Measurements from ENCODE around the gene LYPD4. TPM values are rescaled to one million over a fixed set of nuclear protein-coding genes. Genes with fewer than 3 reads are reported as not detected.
A peak's percentile ranks its signal among the peaks of the same experiment; 100 is the strongest.

LYPD4 gene
- total and polyA plus RNA-seq, 7 experiments from 2014 or later: not detected

DNA sequence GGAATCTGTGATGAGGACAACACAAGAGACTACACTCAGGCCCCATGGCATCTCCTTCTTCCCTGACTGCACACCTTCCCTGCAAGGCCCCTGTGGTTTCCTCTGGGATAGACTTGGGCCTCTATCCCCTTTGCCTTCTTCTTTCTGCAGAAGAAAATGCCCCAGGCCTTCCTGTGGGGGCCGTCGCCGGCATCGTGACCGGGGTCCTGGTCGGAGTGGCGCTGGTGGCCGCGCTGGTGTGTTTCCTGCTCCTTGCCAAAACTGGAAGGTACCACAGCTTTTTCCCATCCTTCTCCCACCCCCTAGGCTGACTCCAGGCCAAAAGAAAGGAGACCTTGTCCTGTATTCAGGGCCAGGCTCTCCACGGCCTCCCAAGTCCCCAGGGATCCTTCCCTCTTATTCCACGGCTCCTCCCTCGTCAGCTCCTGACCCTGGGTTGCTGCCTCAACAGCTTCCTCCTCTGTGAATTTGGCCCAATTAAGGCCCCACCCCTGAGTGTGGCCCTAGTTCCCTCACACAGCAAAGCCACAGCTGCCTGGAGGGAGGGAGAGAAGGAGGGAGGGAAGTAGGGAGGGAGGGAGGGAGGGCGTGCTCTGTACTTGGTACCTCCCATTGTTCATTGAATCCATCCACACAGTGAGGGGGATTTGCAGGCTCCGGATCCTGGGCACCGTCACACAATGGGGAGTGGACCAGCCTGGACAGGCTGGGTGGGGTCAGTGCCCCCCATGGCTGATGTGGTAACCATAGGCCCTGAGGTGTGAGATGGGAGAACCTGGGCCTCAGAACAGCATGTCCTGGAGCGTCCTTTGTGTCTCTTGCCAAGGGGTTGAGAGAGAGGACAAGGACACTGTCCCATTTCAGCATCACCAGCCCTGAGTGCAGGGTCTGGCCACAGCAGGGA is 35.6 kb downstream of the LYPD4 start:
- CTCF ChIA-PET: interaction anchor here (0.6 kb wide), 1 partner anchor 56 kb away, joined by 6 read pairs; no protein-coding TSS in a partner anchor
- no peaks in the 10 kb centered on the region for H3K9me3 Mint-ChIP-seq
- no peaks in the 10 kb centered on the region for H3K36me3 Mint-ChIP-seq
- DNase-seq (no peak), ATAC-seq (peak; percentile 69)
- Histone ChIP-seq H3K4me1 (ENCODE audit: control insufficient read depth in 2 of 2, insufficient read depth in 2 of 2, low read length in 2 of 2) (no peaks in the 10 kb centered on the region), H3K4me3 (ENCODE audit: low read length) (no peak overlapping the region), H3K36me3 (ENCODE audit: control insufficient read depth in 2 of 3, insufficient read depth in 3 of 3, low read length in 3 of 3) (no peaks in the 10 kb centered on the region), H3K27me3 (ENCODE audit: control insufficient read depth in 2 of 2, insufficient read depth in 2 of 2, low read length in 2 of 2) (no peaks in the 10 kb centered on the region), H3K27ac (ENCODE audit: low read depth, low read length) (no peak overlapping the region), H3K9me3 (ENCODE audit: control insufficient read depth in 2 of 3, low read length in 3 of 3) (no peaks in the 10 kb centered on the region)
- H3K4me3 Mint-ChIP-seq: no peak overlapping the region
- intact Hi-C loops (cut with micrococcal nuclease): no loop called here
- POLR2A ChIA-PET: no interaction called here
- H3K27me3 Mint-ChIP-seq: peaks cover 0 to 9% (median 5%) of the 10 kb centered on the region in 5 donors
- no peak overlapping the region for H3K27ac Mint-ChIP-seq
- H3K4me1 Mint-ChIP-seq: peaks cover 0 to 25% (median 16%) of the 10 kb centered on the region in 7 donors

- no peaks in the 10 kb centered on the region for H3K9me3 Mint-ChIP-seq
- CTCF ChIA-PET: no interaction called here
- POLR2A ChIA-PET: no interaction called here
- peaks cover 0 to 4% (median 0%) of the 10 kb centered on the region in 5 donors for H3K36me3 Mint-ChIP-seq
- H3K4me3 ChIP-seq (ENCODE audit: low read length): no peak overlapping the region
- H3K9me3 ChIP-seq (ENCODE audit: control insufficient read depth in 2 of 3, low read length in 3 of 3): no peaks in the 10 kb centered on the region
- H3K27me3 ChIP-seq (ENCODE audit: control insufficient read depth in 2 of 2, insufficient read depth in 2 of 2, low read length in 2 of 2): no peaks in the 10 kb centered on the region
- no peaks in the 10 kb centered on the region for H3K4me1 ChIP-seq (ENCODE audit: control insufficient read depth in 2 of 2, insufficient read depth in 2 of 2, low read length in 2 of 2)
- ATAC-seq (no peak), DNase-seq (no peak)
- no peaks in the 10 kb centered on the region for H3K36me3 ChIP-seq (ENCODE audit: control insufficient read depth in 2 of 3, insufficient read depth in 3 of 3, low read length in 3 of 3)
- H3K4me3 Mint-ChIP-seq: no peak overlapping the region
- peaks cover 0 to 30% (median 25%) of the 10 kb centered on the region in 7 donors for H3K4me1 Mint-ChIP-seq
- H3K27ac Mint-ChIP-seq: no peak overlapping the region
- peaks cover 0 to 10% (median 8%) of the 10 kb centered on the region in 5 donors for H3K27me3 Mint-ChIP-seq
- intact Hi-C loops (cut with micrococcal nuclease): no loop called here
- no peak overlapping the region for H3K27ac ChIP-seq (ENCODE audit: low read depth, low read length)
Measured at GRCh38 chr19:41807176-41807575, 37.3 kb downstream of the LYPD4 start.

DNA sequence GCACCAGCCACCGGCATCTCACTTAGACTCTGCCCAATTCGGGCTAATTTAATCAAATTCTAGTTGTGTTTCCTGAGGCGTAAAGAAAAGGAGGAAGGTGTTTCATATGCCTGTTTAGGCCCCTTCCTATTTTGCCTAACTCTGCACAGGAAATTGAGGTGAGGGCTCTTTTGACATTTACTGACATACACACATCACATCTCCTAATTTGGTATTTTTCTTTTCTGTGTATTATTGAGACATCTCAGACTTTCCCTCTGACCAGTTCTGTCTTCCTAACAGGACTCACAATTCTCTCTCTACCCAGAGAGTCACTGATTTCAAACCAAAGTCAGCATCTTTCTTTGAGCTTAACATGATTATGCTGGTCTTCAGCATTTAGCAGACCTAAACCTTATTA is 40.1 kb downstream of the LYPD4 start:
- H3K27ac ChIP-seq (ENCODE audit: low read depth, low read length): no peak overlapping the region
- peak overlapping the region in 7 of 10 donors; percentile 8 to 58 (median 29) for H3K4me3 Mint-ChIP-seq

DNA sequence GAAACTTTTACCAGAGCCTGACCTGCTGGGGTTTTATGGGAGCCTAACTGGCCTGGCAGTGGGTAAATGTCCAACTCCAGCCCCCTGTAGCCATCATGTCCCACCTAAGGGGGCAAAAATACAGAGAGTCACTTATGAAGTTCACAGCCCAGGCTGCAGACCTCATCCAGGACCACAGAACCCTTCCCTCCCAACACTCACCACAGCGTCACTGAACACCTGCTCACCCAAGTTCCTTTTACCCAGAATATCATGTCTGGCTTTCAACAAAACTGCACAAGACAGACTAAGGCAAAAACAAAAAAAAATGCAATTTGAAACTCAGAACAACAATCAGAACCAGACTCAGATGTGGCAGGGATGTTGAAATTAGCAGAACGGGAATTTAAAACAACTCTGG is 41.7 kb downstream of the LYPD4 start:
- H3K4me3 ChIP-seq (ENCODE audit: low read length): no peak overlapping the region
- H3K27ac Mint-ChIP-seq: peak overlapping the region in 5 of 9 donors; percentile 2 to 79 (median 21)
- POLR2A ChIA-PET: no interaction called here
- no peaks in the 10 kb centered on the region for H3K9me3 ChIP-seq (ENCODE audit: control insufficient read depth in 2 of 3, low read length in 3 of 3)
- no peak overlapping the region for H3K27ac ChIP-seq (ENCODE audit: low read depth, low read length)
- peaks cover 0 to 34% (median 29%) of the 10 kb centered on the region in 7 donors for H3K4me1 Mint-ChIP-seq
- H3K4me1 ChIP-seq (ENCODE audit: control insufficient read depth in 2 of 2, insufficient read depth in 2 of 2, low read length in 2 of 2): no peaks in the 10 kb centered on the region
- CTCF ChIA-PET: interaction anchor here (1.2 to 1.6 kb wide), 3 partner anchors 7 to 18 kb away, joined by 4 to 6 read pairs (median 4); no protein-coding TSS in a partner anchor
- H3K27me3 ChIP-seq (ENCODE audit: control insufficient read depth in 2 of 2, insufficient read depth in 2 of 2, low read length in 2 of 2): no peaks in the 10 kb centered on the region
- ATAC-seq (no peak), DNase-seq (no peak)
- H3K36me3 ChIP-seq (ENCODE audit: control insufficient read depth in 2 of 3, insufficient read depth in 3 of 3, low read length in 3 of 3): no peaks in the 10 kb centered on the region
- H3K36me3 Mint-ChIP-seq: peaks cover 0 to 4% (median 0%) of the 10 kb centered on the region in 5 donors
- H3K27me3 Mint-ChIP-seq: peaks cover 0 to 7% (median 2%) of the 10 kb centered on the region in 5 donors
- intact Hi-C loops (cut with micrococcal nuclease): no loop called here
- peaks cover 0 to 4% (median 0%) of the 10 kb centered on the region in 11 donors for H3K9me3 Mint-ChIP-seq
- peak overlapping the region in 3 of 10 donors; percentile 7 to 30 (median 7) for H3K4me3 Mint-ChIP-seq

More for the DNA sequence above, 40.1 kb downstream of the LYPD4 start:
- peak overlapping the region in 6 of 9 donors; percentile 18 to 86 (median 64) for H3K27ac Mint-ChIP-seq
- Histone ChIP-seq H3K4me1 (ENCODE audit: control insufficient read depth in 2 of 2, insufficient read depth in 2 of 2, low read length in 2 of 2) (no peaks in the 10 kb centered on the region), H3K36me3 (ENCODE audit: control insufficient read depth in 2 of 3, insufficient read depth in 3 of 3, low read length in 3 of 3) (no peaks in the 10 kb centered on the region), H3K27me3 (ENCODE audit: control insufficient read depth in 2 of 2, insufficient read depth in 2 of 2, low read length in 2 of 2) (no peaks in the 10 kb centered on the region), H3K4me3 (ENCODE audit: low read length) (no peak overlapping the region), H3K9me3 (ENCODE audit: control insufficient read depth in 2 of 3, low read length in 3 of 3) (no peaks in the 10 kb centered on the region)
- DNase-seq (peak in 2 of 9 donors; percentile 5 to 13), ATAC-seq (peak; percentile 58)
- ChIA-PET CTCF (interaction anchor here (0.6 to 1.2 kb wide), 3 partner anchors 9 to 194 kb away, joined by 3 to 4 read pairs (median 3); no protein-coding TSS in a partner anchor), POLR2A (no interaction called here)
- peaks cover 0 to 34% (median 31%) of the 10 kb centered on the region in 7 donors for H3K4me1 Mint-ChIP-seq
- H3K27me3 Mint-ChIP-seq: peaks cover 0 to 10% (median 8%) of the 10 kb centered on the region in 5 donors
- intact Hi-C loops (cut with micrococcal nuclease): no loop called here
- H3K36me3 Mint-ChIP-seq: peaks cover 0 to 4% (median 0%) of the 10 kb centered on the region in 5 donors
- H3K9me3 Mint-ChIP-seq: peaks cover 0 to 4% (median 0%) of the 10 kb centered on the region in 11 donors

DNA sequence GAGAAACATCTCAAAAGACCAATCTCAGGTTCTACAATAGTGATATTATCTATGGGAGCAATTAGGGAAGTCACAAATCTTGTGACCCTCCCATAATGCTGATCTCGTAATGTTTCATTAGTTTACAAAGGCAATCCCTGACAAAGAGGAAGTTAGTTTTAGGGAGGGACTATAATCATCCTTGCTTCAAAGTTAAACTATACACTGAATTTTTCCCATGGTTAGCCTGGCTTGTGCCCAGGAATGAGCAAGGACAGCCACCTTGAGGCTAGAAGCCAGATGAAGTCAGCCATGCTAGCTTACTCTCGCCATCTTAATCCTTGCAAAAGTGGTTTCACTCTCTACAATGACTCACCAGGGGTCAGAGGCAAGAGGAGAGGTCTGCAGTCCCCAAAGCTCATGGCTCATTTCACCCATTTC is 42.7 kb downstream of the LYPD4 start:
- ChIA-PET CTCF (interaction anchor here (0.5 to 1.6 kb wide), 3 partner anchors 8 to 49 kb away, joined by 4 to 6 read pairs (median 5); no protein-coding TSS in a partner anchor), POLR2A (no interaction called here)
- H3K4me3 Mint-ChIP-seq: no peak overlapping the region
- Histone ChIP-seq H3K4me3 (ENCODE audit: low read length) (no peak overlapping the region), H3K27ac (ENCODE audit: low read depth, low read length) (no peak overlapping the region), H3K36me3 (ENCODE audit: control insufficient read depth in 2 of 3, insufficient read depth in 3 of 3, low read length in 3 of 3) (no peaks in the 10 kb centered on the region), H3K4me1 (ENCODE audit: control insufficient read depth in 2 of 2, insufficient read depth in 2 of 2, low read length in 2 of 2) (no peaks in the 10 kb centered on the region), H3K27me3 (ENCODE audit: control insufficient read depth in 2 of 2, insufficient read depth in 2 of 2, low read length in 2 of 2) (no peaks in the 10 kb centered on the region), H3K9me3 (ENCODE audit: control insufficient read depth in 2 of 3, low read length in 3 of 3) (no peaks in the 10 kb centered on the region)
- DNase-seq: no peak
- H3K27me3 Mint-ChIP-seq: peaks cover 0 to 15% (median 4%) of the 10 kb centered on the region in 5 donors
- H3K36me3 Mint-ChIP-seq: peaks cover 0 to 4% (median 0%) of the 10 kb centered on the region in 5 donors
- intact Hi-C loops (cut with micrococcal nuclease): no loop called here
- H3K27ac Mint-ChIP-seq: peak overlapping the region in 2 of 9 donors; percentile 40 to 44
- H3K4me1 Mint-ChIP-seq: peaks cover 0 to 34% (median 29%) of the 10 kb centered on the region in 7 donors
- H3K9me3 Mint-ChIP-seq: peaks cover 0 to 4% (median 0%) of the 10 kb centered on the region in 11 donors
- ATAC-seq: peak; percentile 73

- peaks cover 0 to 18% (median 9%) of the 10 kb centered on the region in 5 donors for H3K27me3 Mint-ChIP-seq
- H3K27ac Mint-ChIP-seq: peak overlapping the region in 2 of 9 donors; percentile 60 to 67
- no peaks in the 10 kb centered on the region for H3K27me3 ChIP-seq (ENCODE audit: control insufficient read depth in 2 of 2, insufficient read depth in 2 of 2, low read length in 2 of 2)
- ChIA-PET CTCF (interaction anchor here (0.6 to 1.6 kb wide), 3 partner anchors 20 to 49 kb away, joined by 3 to 4 read pairs (median 3); no protein-coding TSS in a partner anchor), POLR2A (no interaction called here)
- no peaks in the 10 kb centered on the region for H3K4me1 ChIP-seq (ENCODE audit: control insufficient read depth in 2 of 2, insufficient read depth in 2 of 2, low read length in 2 of 2)
- intact Hi-C loops (cut with micrococcal nuclease): no loop called here
- no peak for DNase-seq
- ATAC-seq: no peak
- H3K4me1 Mint-ChIP-seq: peaks cover 0 to 34% (median 29%) of the 10 kb centered on the region in 7 donors
- H3K4me3 Mint-ChIP-seq: no peak overlapping the region
- H3K4me3 ChIP-seq (ENCODE audit: low read length): no peak overlapping the region
- no peaks in the 10 kb centered on the region for H3K9me3 ChIP-seq (ENCODE audit: control insufficient read depth in 2 of 3, low read length in 3 of 3)
- H3K36me3 Mint-ChIP-seq: peaks cover 0 to 4% (median 0%) of the 10 kb centered on the region in 5 donors
- no peaks in the 10 kb centered on the region for H3K36me3 ChIP-seq (ENCODE audit: control insufficient read depth in 2 of 3, insufficient read depth in 3 of 3, low read length in 3 of 3)
- no peak overlapping the region for H3K27ac ChIP-seq (ENCODE audit: low read depth, low read length)
- peaks cover 0 to 4% (median 0%) of the 10 kb centered on the region in 11 donors for H3K9me3 Mint-ChIP-seq
Measured at GRCh38 chr19:41801031-41801430, 43.5 kb downstream of the LYPD4 start.

Data from naive thymus-derived CD4-positive, alpha-beta T cell (primary cell).